Coronary artery (tissue), 2 donors: Measurements from ENCODE around the gene HOXA13.

Experiments used
- DNase-seq: peaks from one replicate; pipeline ENCODE4 v3.0.0-alpha.2; 2017; ENCODE audit warnings: low spot score
- H3K27ac ChIP-seq, 2 donors: fragments of 200-600 bp; sonication (generic); one replicate each; pipeline ENCODE4 v1.5.1; 2016 to 2019
- H3K4me3 ChIP-seq: fragments of 200-600 bp; sonication (generic); 2 replicates; pipeline ENCODE4 v1.5.1; 2016; ENCODE audit warnings: mild to moderate bottlenecking, moderate library complexity
- TF ChIP-seq, protein P1 (sequence below): fragments of 200-600 bp; sonication (generic); IDR thresholded peaks from one replicate; pipeline ENCODE4 v1.5.1; 2019; ENCODE audit warnings: antibody characterized with exemption

Gene HOXA13

GRCh38 chr7:27204851-27205322 lies 5.0 kb upstream of the HOXA13 start:
- Histone ChIP-seq H3K4me3 (peak overlapping the region; percentile 32), H3K27ac (no peak overlapping the region)
- no peak for DNase-seq
- TF ChIP-seq, protein P1, sequence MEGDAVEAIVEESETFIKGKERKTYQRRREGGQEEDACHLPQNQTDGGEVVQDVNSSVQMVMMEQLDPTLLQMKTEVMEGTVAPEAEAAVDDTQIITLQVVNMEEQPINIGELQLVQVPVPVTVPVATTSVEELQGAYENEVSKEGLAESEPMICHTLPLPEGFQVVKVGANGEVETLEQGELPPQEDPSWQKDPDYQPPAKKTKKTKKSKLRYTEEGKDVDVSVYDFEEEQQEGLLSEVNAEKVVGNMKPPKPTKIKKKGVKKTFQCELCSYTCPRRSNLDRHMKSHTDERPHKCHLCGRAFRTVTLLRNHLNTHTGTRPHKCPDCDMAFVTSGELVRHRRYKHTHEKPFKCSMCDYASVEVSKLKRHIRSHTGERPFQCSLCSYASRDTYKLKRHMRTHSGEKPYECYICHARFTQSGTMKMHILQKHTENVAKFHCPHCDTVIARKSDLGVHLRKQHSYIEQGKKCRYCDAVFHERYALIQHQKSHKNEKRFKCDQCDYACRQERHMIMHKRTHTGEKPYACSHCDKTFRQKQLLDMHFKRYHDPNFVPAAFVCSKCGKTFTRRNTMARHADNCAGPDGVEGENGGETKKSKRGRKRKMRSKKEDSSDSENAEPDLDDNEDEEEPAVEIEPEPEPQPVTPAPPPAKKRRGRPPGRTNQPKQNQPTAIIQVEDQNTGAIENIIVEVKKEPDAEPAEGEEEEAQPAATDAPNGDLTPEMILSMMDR, result no peak

GRCh38 chr7:27203964-27204594 lies 4.2 kb upstream of the HOXA13 start:
- no peak overlapping the region for H3K27ac ChIP-seq
- H3K4me3 ChIP-seq, result no peak overlapping the region
- no peak for DNase-seq
- TF ChIP-seq, protein P1, result no peak

- no peak overlapping the region for H3K27ac ChIP-seq
- TF ChIP-seq, protein P1, result no peak
- no peak overlapping the region for H3K4me3 ChIP-seq
- no peak for DNase-seq
Measured at GRCh38 chr7:27203365-27203953, 3.6 kb upstream of the HOXA13 start.

- TF ChIP-seq, protein P1, result no peak
- no peak for DNase-seq
- H3K4me3 ChIP-seq, result no peak overlapping the region
- no peak overlapping the region for H3K27ac ChIP-seq
Measured at GRCh38 chr7:27202862-27203134, 2.9 kb upstream of the HOXA13 start.

- DNase-seq, result no peak
- Histone ChIP-seq H3K27ac (no peak overlapping the region), H3K4me3 (no peak overlapping the region)
- TF ChIP-seq, protein P1, result no peak
Measured at GRCh38 chr7:27202018-27202861, 2.3 kb upstream of the HOXA13 start.

DNA sequence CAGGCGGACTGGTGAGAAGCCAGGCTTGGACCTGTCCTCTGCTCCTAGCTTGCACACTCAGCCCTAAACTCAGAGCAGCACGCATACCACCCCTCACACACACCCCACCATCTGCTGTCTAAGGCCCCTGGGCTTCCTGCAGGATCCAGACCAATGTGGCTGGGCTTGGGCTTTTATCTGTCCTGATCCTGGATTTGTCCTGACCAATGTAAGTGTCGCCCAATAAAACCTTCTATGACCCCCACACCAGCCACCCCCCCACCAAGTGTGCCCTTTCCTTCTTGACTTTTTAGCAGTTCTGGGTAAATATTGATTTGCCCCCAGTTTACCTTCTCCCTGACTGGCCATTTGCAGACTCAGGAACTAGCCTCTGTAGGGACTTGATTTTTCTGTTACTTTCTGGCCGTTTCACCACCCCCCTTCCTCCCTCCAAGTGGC lies 1.7 kb upstream of the HOXA13 start:
- TF ChIP-seq, protein P1, result no peak
- DNase-seq, result no peak
- no peak overlapping the region for H3K27ac ChIP-seq
- H3K4me3 ChIP-seq, result peak overlapping the region; percentile 65
